SK-N-MC (cell line): Measurements from ENCODE around the gene OR51B4.
"Not testable (repeated sequence)": the region's sequence is repeated elsewhere in the genome, so short reads cannot be mapped to it uniquely, and the experiment has no call there.

ENCODE experiments used
- DNase-seq: peaks from one replicate; pipeline ENCODE4 v3.0.0-alpha.2; 2011; ENCODE audit warnings: low read depth, low spot score
- H3K27ac ChIP-seq: fragments of 200-600 bp; sonication (generic); 2 replicates; pipeline ENCODE4 v1.5.1; 2016; ENCODE audit warnings: mixed run types
- H3K36me3 ChIP-seq: fragments of 200-600 bp; sonication (generic); 2 replicates; pipeline ENCODE4 v1.6.1; 2017; ENCODE audit warnings: antibody characterized with exemption, low read length, mixed read lengths; ENCODE audit not compliant: insufficient read depth
- H3K4me3 ChIP-seq: fragments of 200-600 bp; sonication (generic); 2 replicates; pipeline ENCODE4 v1.5.1; 2016
- H3K9ac ChIP-seq: fragments of 200-600 bp; sonication (generic); 2 replicates; pipeline ENCODE4 v1.8.0; 2017; ENCODE audit warnings: mixed run types, mixed read lengths; ENCODE audit not compliant: insufficient read length
- H3K9me3 ChIP-seq: fragments of 200-600 bp; sonication (generic); 2 replicates; pipeline ENCODE4 v1.6.1; 2017; ENCODE audit warnings: low read depth, mild to moderate bottlenecking, antibody characterized with exemption, low read length, moderate library complexity, mixed read lengths
- EZH2 ChIP-seq: fragments of 200-600 bp; sonication (generic); IDR thresholded peaks from one replicate; pipeline ENCODE4 v1.6.1; 2017; ENCODE audit warnings: antibody characterized with exemption
- FOXP2 ChIP-seq: optimal IDR thresholded peaks from 2 replicates; pipeline ENCODE3; 2011; ENCODE audit warnings: mild to moderate bottlenecking, moderate library complexity; ENCODE audit not compliant: insufficient read depth; ENCODE audit errors: extremely low read length, control extremely low read depth
- POLR2AphosphoS5 ChIP-seq: IDR thresholded peaks from 2 replicates; pipeline ENCODE4 v1.6.1; 2012; ENCODE audit warnings: mild to moderate bottlenecking, low read depth, low read length, borderline replicate concordance

The OR51B4 gene

DNA sequence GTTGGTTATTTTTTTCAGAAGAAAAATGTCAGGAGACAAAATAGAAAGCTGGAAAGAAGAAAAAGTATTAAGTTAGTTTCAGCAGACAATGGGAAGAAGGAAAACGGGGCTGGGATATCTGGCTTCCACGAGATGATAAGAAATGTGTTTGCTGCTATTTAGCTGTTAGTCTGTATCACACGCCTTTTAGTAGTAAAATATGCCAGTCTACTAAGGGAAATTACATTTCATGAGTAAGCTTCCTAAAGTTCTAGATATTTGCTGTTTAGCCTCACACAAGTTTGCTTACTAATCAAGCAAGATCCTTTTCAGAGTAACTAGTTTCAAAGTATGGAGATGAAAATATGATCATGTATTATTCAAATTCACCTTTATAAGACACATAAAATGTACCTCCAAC, 1.5 kb downstream of the OR51B4 start:
- no peak for DNase-seq
- H3K27ac ChIP-seq, result no peak overlapping the region
- no peak overlapping the region for H3K4me3 ChIP-seq
- no peak overlapping the region for H3K9ac ChIP-seq
- no peaks in the 10 kb centered on the region for H3K36me3 ChIP-seq
- no peak for TF ChIP-seq POLR2AphosphoS5
- no peak for TF ChIP-seq EZH2
- TF ChIP-seq FOXP2, result no peak
- H3K9me3 ChIP-seq, result no peaks in the 10 kb centered on the region

DNA sequence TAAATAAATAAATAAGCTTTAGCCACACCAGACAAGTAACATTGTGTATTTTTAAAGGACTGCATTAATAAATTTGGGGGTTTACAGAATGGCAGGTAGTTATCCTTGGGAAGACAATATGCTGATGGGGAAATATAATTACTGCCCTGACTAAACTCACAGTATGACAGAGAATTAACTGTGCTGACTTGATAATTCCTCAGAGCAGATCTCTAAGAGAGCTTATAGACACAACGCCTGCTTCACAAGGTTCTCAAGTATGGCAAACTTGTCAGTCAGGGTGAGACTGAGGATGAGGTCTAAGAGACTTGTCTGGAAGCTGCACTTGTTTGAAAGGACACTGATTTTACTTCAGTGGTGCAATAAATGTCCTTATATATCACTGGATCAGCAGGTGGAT, 3.3 kb downstream of the OR51B4 start:
- no peaks in the 10 kb centered on the region for H3K9me3 ChIP-seq
- no peaks in the 10 kb centered on the region for H3K36me3 ChIP-seq
- no peak for TF ChIP-seq POLR2AphosphoS5
- no peak for TF ChIP-seq FOXP2
- TF ChIP-seq EZH2, result no peak
- DNase-seq, result no peak
- H3K9ac ChIP-seq, result no peak overlapping the region
- no peak overlapping the region for H3K27ac ChIP-seq
- no peak overlapping the region for H3K4me3 ChIP-seq

DNA sequence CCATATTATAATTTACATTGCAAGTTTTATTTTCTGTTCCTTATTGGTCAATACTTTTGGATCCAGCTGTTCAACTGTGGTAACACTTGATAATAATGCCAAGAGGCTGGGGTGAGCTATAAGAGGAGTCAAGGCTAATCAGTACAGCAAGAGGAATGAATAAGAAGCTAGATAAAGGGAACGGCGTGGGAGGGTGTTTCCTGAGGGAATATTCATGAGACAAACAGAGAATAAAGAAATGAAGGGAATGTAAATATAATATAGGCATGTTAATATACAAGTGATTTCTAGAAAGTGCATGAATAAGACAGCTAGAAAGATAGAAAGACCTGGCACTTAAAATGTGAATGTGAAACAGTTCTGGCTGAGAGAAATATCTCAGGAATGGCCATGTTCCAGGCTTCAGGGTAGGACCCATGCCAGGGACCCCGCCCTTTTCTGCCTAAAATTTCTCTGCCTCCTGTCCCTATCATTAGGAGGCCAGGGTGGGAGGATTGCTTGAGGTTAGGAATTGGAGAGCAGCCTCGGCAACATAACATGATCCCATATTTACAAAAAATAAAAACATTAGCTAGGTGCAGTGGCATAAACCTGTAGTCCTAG, 3.9 kb downstream of the OR51B4 start:
- Histone ChIP-seq H3K27ac (no peak overlapping the region), H3K9me3 (no peaks in the 10 kb centered on the region), H3K36me3 (no peaks in the 10 kb centered on the region), H3K4me3 (no peak overlapping the region), H3K9ac (no peak overlapping the region)
- no peak for DNase-seq
- TF ChIP-seq POLR2AphosphoS5 (no peak), FOXP2 (no peak), EZH2 (no peak)

DNA sequence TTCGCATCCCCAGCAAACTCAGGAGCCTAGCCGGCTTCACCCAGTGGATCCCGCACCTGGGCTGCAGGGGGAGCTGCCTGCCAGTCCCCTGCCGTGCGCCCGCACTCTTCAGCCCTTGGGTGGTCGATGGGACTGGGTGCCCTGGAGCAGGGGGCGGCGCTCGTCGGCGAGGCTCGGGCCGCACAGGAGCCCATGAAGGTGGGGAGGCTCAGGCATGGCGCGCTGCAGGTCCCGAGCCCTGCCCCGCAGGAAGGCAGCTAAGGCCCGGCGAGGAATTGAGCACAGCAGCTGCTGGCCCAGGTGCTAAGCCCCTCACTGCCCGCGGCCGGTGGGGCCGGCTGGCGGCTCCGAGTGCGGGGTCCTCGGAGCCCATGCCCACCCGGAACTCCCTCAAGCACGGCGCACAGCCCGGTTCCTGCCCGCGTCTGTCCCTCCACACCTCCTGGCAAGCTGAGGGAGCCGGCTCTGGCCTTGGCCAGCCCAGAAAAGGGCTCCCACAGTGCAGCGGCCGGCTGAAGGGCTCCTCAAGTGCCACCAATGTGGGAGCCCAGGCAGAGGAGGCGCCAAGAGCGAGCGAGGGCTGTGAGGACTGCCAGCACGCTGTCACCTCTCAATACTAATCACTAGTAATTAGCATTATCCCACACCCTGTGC, 7.3 kb downstream of the OR51B4 start:
- H3K9me3 ChIP-seq, DNase-seq, H3K36me3 ChIP-seq: not testable (repeated sequence)

DNA sequence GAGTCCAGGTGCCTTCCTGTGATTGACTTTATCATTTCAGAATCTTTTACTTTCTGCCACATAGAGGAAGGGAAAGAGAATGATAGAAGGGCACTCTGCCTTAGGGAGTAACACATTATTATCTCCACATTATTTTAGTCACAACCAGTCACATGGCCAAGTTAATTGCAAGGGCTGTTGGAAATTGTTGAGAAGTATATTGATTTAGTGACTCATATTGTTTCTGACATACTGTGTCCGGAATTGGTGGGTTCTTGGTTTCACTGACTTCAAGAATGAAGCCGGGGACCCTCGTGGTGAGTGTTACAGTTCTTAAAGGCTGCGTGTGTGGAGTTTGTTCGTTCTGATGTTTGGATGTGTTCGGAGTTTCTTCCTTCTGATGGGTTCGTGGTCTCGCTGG, 8.7 kb downstream of the OR51B4 start:
- no peak for DNase-seq
- TF ChIP-seq EZH2 (no peak), FOXP2 (no peak), POLR2AphosphoS5 (no peak)
- Histone ChIP-seq H3K9ac (no peak overlapping the region), H3K9me3 (no peaks in the 10 kb centered on the region), H3K27ac (no peak overlapping the region), H3K4me3 (no peak overlapping the region), H3K36me3 (no peaks in the 10 kb centered on the region)

More for the DNA sequence above, 7.3 kb downstream of the OR51B4 start:
- H3K9ac ChIP-seq, H3K27ac ChIP-seq, H3K4me3 ChIP-seq: not testable (repeated sequence)

DNA sequence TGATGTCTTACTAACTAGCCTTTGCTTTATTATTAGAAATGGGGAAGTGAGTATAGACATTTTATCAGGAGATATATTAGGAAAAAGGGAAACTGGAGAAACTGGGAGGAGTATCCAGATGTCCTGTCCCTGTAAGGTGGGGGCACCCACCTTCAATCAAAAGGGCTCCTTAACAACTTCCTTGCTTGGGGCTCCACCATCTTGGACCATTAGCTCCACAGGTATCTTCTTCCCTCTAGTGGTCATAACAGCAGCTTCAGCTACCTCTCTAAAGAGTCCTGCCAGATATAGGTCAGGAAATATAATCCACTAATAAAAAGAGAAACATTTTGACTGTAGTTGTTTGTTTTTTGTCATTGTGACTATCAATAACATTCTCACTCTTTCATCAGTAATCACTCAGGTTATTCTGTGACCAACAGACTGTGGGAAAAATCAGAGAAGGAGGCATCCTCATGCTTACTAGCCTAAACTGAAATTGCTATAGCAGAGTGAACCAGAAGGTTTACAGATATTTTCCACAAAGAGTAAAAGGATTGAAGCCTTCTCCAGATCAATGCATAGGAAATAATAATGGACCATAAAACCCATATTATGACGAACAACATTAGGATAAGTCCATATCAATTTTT, 10.4 kb downstream of the OR51B4 start:
- Histone ChIP-seq H3K9ac (no peak overlapping the region), H3K4me3 (no peak overlapping the region), H3K27ac (no peak overlapping the region), H3K36me3 (no peaks in the 10 kb centered on the region), H3K9me3 (no peaks in the 10 kb centered on the region)
- DNase-seq, result no peak
- TF ChIP-seq EZH2, result no peak
- no peak for TF ChIP-seq POLR2AphosphoS5
- TF ChIP-seq FOXP2, result no peak

DNA sequence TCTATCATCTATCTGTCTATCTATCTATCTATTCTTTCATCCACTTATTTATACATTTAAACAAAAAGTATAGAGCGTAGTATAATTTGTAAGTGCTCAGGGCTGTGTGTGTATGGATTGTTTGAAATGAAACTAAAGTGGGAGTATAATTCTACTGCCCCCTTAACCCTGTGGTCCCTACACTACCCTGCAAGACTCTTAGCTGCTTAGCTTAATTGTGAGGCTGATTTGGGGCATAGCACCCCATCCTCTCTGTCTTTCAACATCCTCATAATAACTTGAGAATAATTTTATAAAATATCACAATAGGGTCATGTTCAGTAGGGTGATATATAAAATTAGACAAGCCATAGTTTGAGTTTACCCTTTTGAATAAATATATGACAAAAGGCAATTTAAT, 11.6 kb downstream of the OR51B4 start:
- H3K27ac ChIP-seq, result no peak overlapping the region
- TF ChIP-seq POLR2AphosphoS5 (no peak), EZH2 (no peak)
- no peaks in the 10 kb centered on the region for H3K36me3 ChIP-seq
- no peak for DNase-seq
- H3K9me3 ChIP-seq, result no peaks in the 10 kb centered on the region
- no peak overlapping the region for H3K4me3 ChIP-seq
- no peak overlapping the region for H3K9ac ChIP-seq

DNA sequence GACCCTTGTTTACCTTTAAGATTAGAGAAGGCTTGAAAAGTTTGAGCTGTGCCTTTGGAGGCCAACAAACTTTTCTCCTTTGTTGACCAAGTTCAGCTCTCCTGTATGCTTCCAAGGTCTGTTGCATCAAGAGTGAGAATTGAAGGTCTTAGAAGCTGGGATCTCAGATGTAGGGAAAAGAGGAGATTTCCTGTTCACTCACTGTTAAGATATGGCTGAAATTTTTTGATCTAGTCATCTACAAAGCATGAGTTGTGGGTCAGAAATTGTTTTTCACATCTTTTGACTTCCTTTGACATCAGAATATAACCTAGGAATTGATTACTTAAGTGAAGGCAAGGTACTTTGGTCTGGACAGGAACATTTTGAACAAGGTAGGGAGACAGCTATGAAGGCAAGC, 12.1 kb downstream of the OR51B4 start:
- no peak for DNase-seq
- no peak for TF ChIP-seq POLR2AphosphoS5
- TF ChIP-seq EZH2, result no peak
- no peak for TF ChIP-seq FOXP2
- Histone ChIP-seq H3K4me3 (no peak overlapping the region), H3K27ac (no peak overlapping the region), H3K36me3 (no peaks in the 10 kb centered on the region), H3K9ac (no peak overlapping the region), H3K9me3 (no peaks in the 10 kb centered on the region)
